HG02759 (cell line): ENCODE data around the gene CSGALNACT2.
A peak's percentile ranks its signal among the peaks of the same experiment; 100 is the strongest.

Source experiments
- ATAC-seq: cut with Tn5 transposase; IDR thresholded peaks from one replicate; pipeline ENCODE4 v1.9.1; 2021; ENCODE audit warnings: mild to moderate bottlenecking, moderate library complexity; ENCODE audit not compliant: unreplicated experiment

The CSGALNACT2 gene

DNA sequence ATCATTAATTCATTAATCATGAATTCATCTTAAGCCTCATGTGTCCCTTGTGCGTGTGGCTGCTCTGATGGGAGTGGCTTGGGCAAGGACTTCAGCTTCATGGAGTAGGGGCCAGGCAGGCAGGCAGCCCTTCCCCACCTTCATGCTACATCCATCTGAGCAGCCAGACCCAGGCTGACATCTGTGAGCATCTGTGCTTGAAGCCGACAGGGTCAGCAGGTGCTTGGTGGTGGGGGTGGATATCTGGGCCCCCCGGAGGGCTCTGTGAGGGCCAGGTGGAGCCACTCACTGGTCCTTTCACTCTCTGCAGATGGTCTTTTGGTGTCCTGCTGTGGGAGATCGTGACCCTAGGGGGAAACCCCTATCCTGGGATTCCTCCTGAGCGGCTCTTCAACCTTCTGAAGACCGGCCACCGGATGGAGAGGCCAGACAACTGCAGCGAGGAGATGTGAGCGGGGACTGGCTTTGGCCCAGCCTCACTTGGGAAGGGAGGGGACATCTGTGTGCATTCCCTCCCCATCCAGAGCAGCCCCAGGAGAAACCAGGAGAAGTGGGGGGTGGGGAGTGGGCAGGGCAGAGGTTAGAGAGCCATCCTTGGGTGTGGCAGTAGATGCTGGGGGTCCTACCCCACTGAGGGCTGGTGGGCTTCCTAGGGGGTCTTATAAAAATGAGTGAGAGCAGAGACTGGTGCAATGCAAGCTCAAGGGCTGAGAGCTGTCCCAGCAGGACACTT, 14.7 kb upstream of the CSGALNACT2 start:
- ATAC-seq: no peak

DNA sequence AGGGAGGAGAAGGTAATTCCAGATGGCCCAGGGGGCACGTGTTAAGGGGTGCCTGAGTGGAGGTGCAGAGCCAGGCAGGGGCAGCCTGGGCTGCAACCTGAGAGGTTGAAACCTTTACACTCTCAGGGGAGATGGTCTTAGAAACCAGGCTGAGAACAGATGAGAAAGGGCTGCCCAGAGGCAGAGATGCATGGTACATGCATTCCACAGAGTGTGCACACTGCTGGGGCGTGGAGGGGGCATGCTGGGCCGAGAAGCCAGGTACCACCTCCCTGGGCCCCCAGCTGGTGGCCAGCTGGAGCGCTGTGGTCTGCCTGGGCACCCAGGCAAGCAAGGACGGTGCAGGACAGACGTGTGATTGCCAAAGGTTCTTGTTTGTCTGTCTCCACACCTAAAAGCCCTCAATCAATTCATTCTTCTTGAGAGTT, 14.1 kb upstream of the CSGALNACT2 start:
- ATAC-seq: no peak

GRCh38 chr10:43124574-43125273, 13.5 kb upstream of the CSGALNACT2 start:
- no peak for ATAC-seq

- no peak for ATAC-seq
Observed at GRCh38 chr10:43125274-43125845, 12.9 kb upstream of the CSGALNACT2 start.

GRCh38 chr10:43125881-43126731, 12.1 kb upstream of the CSGALNACT2 start:
- ATAC-seq: no peak

DNA sequence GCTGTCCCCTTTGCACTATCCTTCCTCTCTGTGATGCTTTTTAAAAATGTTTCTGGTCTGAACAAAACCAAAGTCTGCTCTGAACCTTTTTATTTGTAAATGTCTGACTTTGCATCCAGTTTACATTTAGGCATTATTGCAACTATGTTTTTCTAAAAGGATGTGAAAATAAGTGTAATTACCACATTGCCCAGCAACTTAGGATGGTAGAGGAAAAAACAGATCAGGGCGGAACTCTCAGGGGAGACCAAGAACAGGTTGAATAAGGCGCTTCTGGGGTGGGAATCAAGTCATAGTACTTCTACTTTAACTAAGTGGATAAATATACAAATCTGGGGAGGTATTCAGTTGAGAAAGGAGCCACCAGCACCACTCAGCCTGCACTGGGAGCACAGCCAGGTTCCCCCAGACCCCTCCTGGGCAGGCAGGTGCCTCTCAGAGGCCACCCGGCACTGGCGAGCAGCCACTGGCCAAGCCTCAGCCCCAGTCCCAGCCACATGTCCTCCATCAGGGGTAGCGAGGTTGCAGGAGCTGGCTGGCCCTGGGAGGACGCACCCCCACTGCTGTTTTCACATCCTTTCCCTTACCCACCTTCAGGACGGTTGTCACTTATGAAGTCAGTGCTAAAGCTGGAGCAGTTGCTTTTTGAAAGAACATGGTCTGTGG, 11.4 kb upstream of the CSGALNACT2 start:
- peak; percentile 40 for ATAC-seq

GRCh38 chr10:43127442-43127841, 10.8 kb upstream of the CSGALNACT2 start:
- ATAC-seq: no peak

DNA sequence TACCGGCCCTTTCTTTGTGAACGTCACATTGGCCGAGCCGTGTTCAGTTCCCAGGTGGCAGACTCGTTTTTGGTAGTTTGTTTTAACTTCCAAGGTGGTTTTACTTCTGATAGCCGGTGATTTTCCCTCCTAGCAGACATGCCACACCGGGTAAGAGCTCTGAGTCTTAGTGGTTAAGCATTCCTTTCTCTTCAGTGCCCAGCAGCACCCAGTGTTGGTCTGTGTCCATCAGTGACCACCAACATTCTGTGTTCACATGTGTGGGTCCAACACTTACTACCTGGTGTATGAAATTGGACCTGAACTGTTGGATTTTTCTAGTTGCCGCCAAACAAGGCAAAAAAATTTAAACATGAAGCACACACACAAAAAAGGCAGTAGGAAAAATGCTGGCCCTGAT, 9.9 kb upstream of the CSGALNACT2 start:
- ATAC-seq: no peak

GRCh38 chr10:43128958-43129706, 9.1 kb upstream of the CSGALNACT2 start:
- peak; percentile 77 for ATAC-seq

- no peak for ATAC-seq
Observed at GRCh38 chr10:43130770-43131171, 7.5 kb upstream of the CSGALNACT2 start.

GRCh38 chr10:43131256-43131655, 7.0 kb upstream of the CSGALNACT2 start:
- no peak for ATAC-seq

DNA sequence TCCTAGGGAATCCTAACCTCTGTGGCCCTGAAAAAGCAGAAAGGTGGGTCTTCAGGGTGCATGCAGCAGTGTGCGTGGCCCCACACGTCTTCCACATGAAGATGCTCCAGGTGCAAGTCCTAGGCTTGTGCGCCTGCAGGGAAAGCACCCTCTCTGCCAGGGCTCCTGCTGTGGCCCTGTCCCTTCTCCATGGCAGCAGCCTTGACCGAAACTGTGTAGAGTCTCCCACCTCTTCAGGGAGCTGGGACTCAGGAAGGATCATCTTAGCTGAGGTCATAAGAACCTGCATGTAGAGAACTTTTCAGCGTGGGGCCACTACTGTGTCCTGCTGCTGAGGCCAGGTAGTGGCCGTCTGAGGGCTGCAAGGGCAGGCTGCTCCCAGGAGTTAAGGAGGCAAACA, 6.3 kb upstream of the CSGALNACT2 start:
- ATAC-seq: no peak

- ATAC-seq: no peak
Observed at GRCh38 chr10:43132867-43133787, 5.1 kb upstream of the CSGALNACT2 start.

DNA sequence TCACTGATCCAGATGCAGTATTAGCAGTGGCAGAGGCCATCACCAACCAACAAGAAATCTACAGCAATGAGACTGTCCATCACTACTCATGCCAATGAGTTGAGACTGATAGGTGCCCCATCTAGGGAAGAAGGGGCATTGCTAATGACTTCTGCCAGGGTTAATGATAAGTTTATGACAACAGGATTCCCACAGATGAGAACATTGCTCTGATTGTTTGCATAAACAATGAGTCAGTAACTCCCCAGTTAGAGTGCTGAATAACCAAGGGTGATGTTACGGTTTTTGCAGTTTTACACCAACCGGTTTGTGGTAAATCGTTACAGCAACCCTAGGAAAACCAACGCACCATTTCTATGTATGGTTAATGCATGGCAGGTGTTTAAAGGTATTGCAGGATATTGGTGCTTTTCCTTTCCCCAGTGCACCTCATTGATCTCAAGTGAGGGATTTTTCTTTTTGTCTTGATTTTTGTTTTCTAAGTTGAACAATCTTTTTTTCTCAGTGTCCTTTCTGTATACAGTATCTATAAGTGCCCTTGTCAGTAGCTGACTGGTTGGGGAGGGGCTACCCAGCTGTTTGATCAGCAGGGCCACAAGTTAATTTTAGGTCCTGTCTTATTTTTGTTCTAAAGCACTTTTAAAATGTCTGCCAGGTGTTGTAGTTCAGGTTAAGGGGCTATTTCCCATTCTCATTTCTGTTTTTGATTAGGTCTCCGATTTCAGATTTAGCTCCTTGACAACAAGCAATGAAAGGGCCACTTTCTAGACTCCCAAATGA, 3.9 kb upstream of the CSGALNACT2 start:
- ATAC-seq: no peak

DNA sequence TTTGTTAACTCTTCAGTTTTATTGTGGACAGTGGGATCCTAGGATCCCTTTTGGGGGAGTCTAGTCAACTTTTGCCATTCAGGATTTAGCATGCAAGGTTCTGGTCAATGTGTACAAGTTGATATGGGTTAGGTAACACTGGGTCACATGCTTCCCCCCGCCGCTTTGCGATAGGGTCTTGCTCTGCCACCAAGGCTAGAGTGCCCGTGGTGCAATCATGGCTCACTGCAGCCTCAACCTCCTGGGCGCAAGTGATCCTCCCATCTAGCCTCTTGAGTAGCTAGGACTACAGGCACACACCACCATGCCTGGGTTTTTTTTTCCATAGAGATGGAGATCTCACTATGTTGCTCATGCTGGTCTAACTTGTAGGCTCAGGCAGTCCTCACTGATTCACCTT, 3.2 kb upstream of the CSGALNACT2 start:
- no peak for ATAC-seq

GRCh38 chr10:43135656-43136055, 2.6 kb upstream of the CSGALNACT2 start:
- ATAC-seq: no peak

GRCh38 chr10:43136432-43136831, 1.8 kb upstream of the CSGALNACT2 start:
- no peak for ATAC-seq
